Memory B cell (primary cell): ENCODE measurements around the gene CCDC51.

Experiments
- ATAC-seq: fragments of 150-1000 bp; cut with Tn5 transposase; 2 replicates; pipeline ENCODE4 v1.10.0; 2021; ENCODE audit warnings: low read depth, mild to moderate bottlenecking, moderate library complexity
- DNase-seq, 2 donors: peaks; one replicate each; pipeline ENCODE4 v3.0.0; 2022; ENCODE audit warnings: low spot score in 2 of 2
- H3K27ac Mint-ChIP-seq: one replicate; pipeline ENCODE4 v1.8.0; 2022; ENCODE audit warnings: mild to moderate bottlenecking, moderate library complexity, mixed read lengths
- H3K27me3 Mint-ChIP-seq: one replicate; pipeline ENCODE4 v1.8.0; 2022; ENCODE audit warnings: mixed read lengths
- H3K36me3 Mint-ChIP-seq: one replicate; pipeline ENCODE4 v1.8.0; 2022; ENCODE audit warnings: mild to moderate bottlenecking, mixed read lengths
- H3K4me1 Mint-ChIP-seq: one replicate; pipeline ENCODE4 v1.8.0; 2022; ENCODE audit warnings: mixed read lengths
- H3K4me3 Mint-ChIP-seq: one replicate; pipeline ENCODE4 v1.8.0; 2022; ENCODE audit warnings: mild to moderate bottlenecking, moderate library complexity, mixed read lengths
- H3K9me3 Mint-ChIP-seq: one replicate; pipeline ENCODE4 v1.8.0; 2022; ENCODE audit warnings: mixed read lengths

The CCDC51 gene

GRCh38 chr3:48459331-48459730, 19.4 kb upstream of the CCDC51 start:
- no peak for ATAC-seq
- H3K4me1 Mint-ChIP-seq: no peaks in the 10 kb centered on the region
- no peaks in the 10 kb centered on the region for H3K9me3 Mint-ChIP-seq
- peaks cover 9% of the 10 kb centered on the region for H3K36me3 Mint-ChIP-seq
- no peaks in the 10 kb centered on the region for H3K27me3 Mint-ChIP-seq
- no peak for DNase-seq
- no peak overlapping the region for H3K27ac Mint-ChIP-seq
- H3K4me3 Mint-ChIP-seq: no peak overlapping the region

DNA sequence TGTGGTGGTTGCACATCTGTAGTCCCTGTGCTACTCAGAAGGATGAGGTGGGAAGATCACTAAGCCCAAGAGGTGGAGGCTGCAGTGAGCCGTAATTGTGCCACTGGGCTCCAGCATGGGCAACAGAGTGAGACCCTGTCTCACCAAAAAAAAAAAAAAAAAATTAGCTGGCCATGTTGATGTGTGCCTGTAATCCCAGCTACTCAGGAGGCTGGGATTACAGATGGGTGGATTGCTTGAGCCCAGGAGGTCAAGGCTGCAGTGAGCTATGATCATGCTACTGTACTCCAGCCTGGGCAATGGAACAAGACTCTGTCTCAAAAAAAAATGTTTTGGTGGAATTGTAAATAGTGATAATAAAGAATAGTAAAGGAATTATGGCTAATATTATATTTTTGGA, 16.5 kb upstream of the CCDC51 start:
- no peaks in the 10 kb centered on the region for H3K27me3 Mint-ChIP-seq
- no peaks in the 10 kb centered on the region for H3K9me3 Mint-ChIP-seq
- H3K27ac Mint-ChIP-seq: no peak overlapping the region
- DNase-seq: no peak
- ATAC-seq: no peak
- H3K4me1 Mint-ChIP-seq: no peaks in the 10 kb centered on the region
- H3K4me3 Mint-ChIP-seq: no peak overlapping the region
- peaks cover 12% of the 10 kb centered on the region for H3K36me3 Mint-ChIP-seq

- H3K27me3 Mint-ChIP-seq: no peaks in the 10 kb centered on the region
- no peak for ATAC-seq
- H3K36me3 Mint-ChIP-seq: peaks cover 3% of the 10 kb centered on the region
- no peak overlapping the region for H3K27ac Mint-ChIP-seq
- no peak overlapping the region for H3K4me3 Mint-ChIP-seq
- H3K9me3 Mint-ChIP-seq: no peaks in the 10 kb centered on the region
- peaks cover 16% of the 10 kb centered on the region for H3K4me1 Mint-ChIP-seq
- no peak for DNase-seq
Measured at GRCh38 chr3:48451270-48451669, 11.4 kb upstream of the CCDC51 start.

DNA sequence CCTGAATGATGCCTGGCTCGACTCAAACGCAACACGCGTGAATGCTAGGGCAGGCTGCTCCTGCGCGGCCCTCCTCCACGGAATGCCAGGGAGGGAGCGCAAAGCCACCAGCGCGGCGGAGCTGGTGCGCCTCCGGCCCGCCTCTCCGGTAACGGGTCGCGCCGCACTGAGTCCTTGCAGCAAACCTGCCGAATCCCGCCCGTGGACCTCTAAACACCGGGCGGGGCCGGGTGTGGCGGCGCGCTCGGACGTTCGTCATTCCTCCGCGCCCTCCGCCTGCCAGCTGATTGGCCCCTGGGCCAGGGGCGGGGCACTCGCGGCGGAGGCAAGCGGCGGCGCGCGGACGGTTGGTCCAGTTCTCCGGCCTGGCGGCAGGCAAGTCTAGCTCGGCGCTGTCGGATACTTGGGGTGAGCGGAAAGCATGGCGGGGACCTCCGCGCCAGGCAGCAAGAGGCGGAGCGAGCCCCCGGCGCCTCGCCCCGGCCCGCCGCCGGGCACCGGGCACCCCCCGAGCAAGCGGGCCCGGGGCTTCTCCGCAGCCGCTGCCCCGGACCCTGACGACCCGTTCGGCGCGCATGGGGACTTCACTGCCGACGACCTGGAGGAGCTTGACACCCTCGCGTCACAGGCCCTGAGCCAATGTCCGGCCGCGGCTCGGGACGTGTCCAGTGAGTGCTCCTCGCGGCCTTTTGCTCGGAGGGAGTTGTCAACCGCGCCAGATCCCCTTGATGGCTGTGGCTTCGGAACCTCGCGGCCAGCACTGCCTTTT, 6.7 kb upstream of the CCDC51 start, which contains the start of gene ATRIP:
ATRIP (plus strand) TSS at position 313 of the 769 bp plus-strand sequence; CDS start at position 422, 109 bp downstream.
- no peaks in the 10 kb centered on the region for H3K27me3 Mint-ChIP-seq
- H3K36me3 Mint-ChIP-seq: peaks cover 4% of the 10 kb centered on the region
- H3K4me1 Mint-ChIP-seq: peaks cover 22% of the 10 kb centered on the region
- ATAC-seq (peak; percentile 100), DNase-seq (peak; percentile 73 to 84)
- H3K9me3 Mint-ChIP-seq: no peaks in the 10 kb centered on the region
- peak within 1 kb of the TSS; percentile 89 for H3K4me3 Mint-ChIP-seq
- peak within 1 kb of the TSS; percentile 94 for H3K27ac Mint-ChIP-seq

DNA sequence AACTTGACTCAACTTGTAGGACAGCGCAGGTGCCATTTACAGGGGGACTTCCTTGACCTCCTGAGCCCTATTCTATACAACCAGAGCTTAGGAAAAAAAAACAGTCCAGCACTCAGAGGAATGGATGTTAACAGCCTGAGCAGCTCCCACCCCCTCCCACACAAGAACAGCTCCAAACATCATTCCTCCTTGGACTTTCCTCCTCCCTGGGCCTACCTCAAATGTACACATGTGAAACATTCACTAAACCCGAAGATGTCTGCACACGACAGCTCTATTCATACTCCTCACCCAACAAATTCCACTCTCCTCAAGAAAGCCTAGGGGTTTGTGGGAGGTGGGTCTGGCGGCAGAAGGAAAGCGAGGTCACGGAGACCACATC, 6.1 kb upstream of the CCDC51 start:
- Mint-ChIP-seq H3K36me3 (peaks cover 4% of the 10 kb centered on the region), H3K27me3 (no peaks in the 10 kb centered on the region), H3K9me3 (no peaks in the 10 kb centered on the region), H3K4me3 (peak overlapping the region; percentile 89), H3K4me1 (peaks cover 22% of the 10 kb centered on the region), H3K27ac (peak overlapping the region; percentile 94)
- DNase-seq (no peak), ATAC-seq (no peak)

GRCh38 chr3:48445277-48445882, 5.5 kb upstream of the CCDC51 start:
- H3K27me3 Mint-ChIP-seq: no peaks in the 10 kb centered on the region
- DNase-seq (no peak), ATAC-seq (no peak)
- H3K4me3 Mint-ChIP-seq: peak overlapping the region; percentile 89
- peaks cover 4% of the 10 kb centered on the region for H3K36me3 Mint-ChIP-seq
- H3K9me3 Mint-ChIP-seq: no peaks in the 10 kb centered on the region
- H3K27ac Mint-ChIP-seq: peak overlapping the region; percentile 94
- H3K4me1 Mint-ChIP-seq: peaks cover 22% of the 10 kb centered on the region

GRCh38 chr3:48441940-48442339, 2.0 kb upstream of the CCDC51 start:
- no peak overlapping the region for H3K4me3 Mint-ChIP-seq
- ATAC-seq: no peak
- no peaks in the 10 kb centered on the region for H3K27me3 Mint-ChIP-seq
- H3K27ac Mint-ChIP-seq: no peak overlapping the region
- H3K36me3 Mint-ChIP-seq: peaks cover 5% of the 10 kb centered on the region
- H3K4me1 Mint-ChIP-seq: peaks cover 28% of the 10 kb centered on the region
- no peaks in the 10 kb centered on the region for H3K9me3 Mint-ChIP-seq
- DNase-seq: no peak

- Mint-ChIP-seq H3K9me3 (no peaks in the 10 kb centered on the region), H3K27ac (peak overlapping the region; percentile 93)
Measured at GRCh38 chr3:48440590-48440958, 655 bp upstream of the CCDC51 start.

DNA sequence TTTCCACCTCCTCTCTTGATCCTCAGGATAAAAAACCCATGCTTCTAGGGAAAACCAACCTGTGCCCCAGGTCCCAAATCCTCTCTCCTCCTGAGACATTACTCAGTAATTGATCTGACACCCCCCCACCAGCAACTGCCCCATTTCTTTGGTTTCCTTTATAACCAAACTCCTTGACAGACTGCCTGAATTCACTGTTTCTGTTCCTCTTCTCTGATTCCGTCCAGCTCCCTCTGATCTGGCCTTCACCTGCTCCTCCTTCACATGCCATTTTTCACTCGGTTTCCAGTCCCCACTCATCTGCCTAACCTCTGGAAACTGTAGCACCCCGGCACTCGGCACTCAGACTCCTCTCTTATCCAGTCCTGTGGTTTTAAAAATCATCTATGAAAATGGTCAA, 2.1 kb downstream of the CCDC51 start:
- ATAC-seq (no peak), DNase-seq (no peak)
- peaks cover 18% of the 10 kb centered on the region for H3K4me1 Mint-ChIP-seq
- H3K36me3 Mint-ChIP-seq: peaks cover 2% of the 10 kb centered on the region
- H3K27me3 Mint-ChIP-seq: no peaks in the 10 kb centered on the region
- H3K4me3 Mint-ChIP-seq: no peak overlapping the region
- H3K27ac Mint-ChIP-seq: peak overlapping the region; percentile 16
- H3K9me3 Mint-ChIP-seq: no peaks in the 10 kb centered on the region

More at GRCh38 chr3:48440590-48440958, 655 bp upstream of the CCDC51 start:
- Mint-ChIP-seq H3K27me3 (no peaks in the 10 kb centered on the region), H3K4me1 (peaks cover 18% of the 10 kb centered on the region), H3K36me3 (peaks cover 5% of the 10 kb centered on the region), H3K4me3 (peak overlapping the region; percentile 93)
- DNase-seq (no peak), ATAC-seq (no peak)

GRCh38 chr3:48436855-48437254, 3.1 kb downstream of the CCDC51 start:
- H3K36me3 Mint-ChIP-seq: peaks cover 2% of the 10 kb centered on the region
- peaks cover 18% of the 10 kb centered on the region for H3K4me1 Mint-ChIP-seq
- DNase-seq (no peak), ATAC-seq (no peak)
- H3K27me3 Mint-ChIP-seq: no peaks in the 10 kb centered on the region
- no peaks in the 10 kb centered on the region for H3K9me3 Mint-ChIP-seq
- H3K27ac Mint-ChIP-seq: no peak overlapping the region
- H3K4me3 Mint-ChIP-seq: no peak overlapping the region

DNA sequence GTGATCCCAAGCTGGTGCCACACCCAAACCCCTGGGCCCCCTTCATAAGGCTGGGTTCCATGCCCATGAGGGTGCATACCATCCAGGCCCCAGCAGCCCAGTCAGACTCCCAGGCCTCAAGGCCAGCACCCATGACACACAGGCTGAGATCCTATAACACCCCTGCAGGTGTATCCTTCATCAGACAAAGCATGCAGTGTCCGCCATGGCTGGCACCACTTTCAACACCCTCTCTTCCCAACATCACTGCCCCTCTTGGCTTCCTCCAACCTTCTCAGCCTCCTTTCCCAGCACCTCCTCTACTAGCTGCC, 3.5 kb downstream of the CCDC51 start:
- no peaks in the 10 kb centered on the region for H3K9me3 Mint-ChIP-seq
- peaks cover 6% of the 10 kb centered on the region for H3K36me3 Mint-ChIP-seq
- no peak for DNase-seq
- H3K27me3 Mint-ChIP-seq: no peaks in the 10 kb centered on the region
- no peak overlapping the region for H3K27ac Mint-ChIP-seq
- ATAC-seq: no peak
- H3K4me1 Mint-ChIP-seq: peaks cover 18% of the 10 kb centered on the region
- H3K4me3 Mint-ChIP-seq: no peak overlapping the region

DNA sequence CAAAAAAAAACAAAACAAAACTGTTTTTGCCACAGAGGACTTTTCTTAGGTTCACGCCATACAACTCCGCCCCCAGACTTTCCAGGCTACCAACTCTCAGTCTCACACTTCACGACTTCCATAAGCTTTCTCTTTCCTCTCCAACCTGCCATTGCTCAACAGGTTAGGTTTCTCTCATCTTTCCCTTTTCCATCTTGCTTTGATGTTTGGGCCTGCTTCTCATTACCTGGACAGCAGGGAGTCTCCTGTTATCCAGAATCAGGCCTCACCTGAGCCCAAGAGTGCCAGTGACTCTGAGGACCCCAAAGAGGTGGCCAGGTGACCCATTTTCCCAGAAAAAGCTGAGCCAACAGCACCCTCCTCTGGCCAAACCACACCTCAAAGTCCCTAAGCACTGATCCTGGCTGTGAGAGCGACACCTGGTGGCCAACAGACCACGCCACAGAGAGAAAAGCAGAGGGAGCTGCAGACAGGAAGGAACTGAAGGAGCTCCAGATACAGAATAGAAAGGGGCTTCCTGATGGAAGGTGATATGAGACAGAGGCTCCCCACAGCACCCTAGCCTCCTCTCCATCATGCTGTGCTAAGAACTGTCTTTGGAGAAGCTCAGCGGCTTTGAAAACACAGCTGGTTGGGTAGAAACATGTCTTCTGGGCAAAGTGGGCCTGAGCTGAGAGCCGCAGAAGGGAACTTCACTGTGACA, 4.0 kb downstream of the CCDC51 start:
- no peaks in the 10 kb centered on the region for H3K27me3 Mint-ChIP-seq
- peak; percentile 83 to 84 for DNase-seq
- no peaks in the 10 kb centered on the region for H3K9me3 Mint-ChIP-seq
- H3K36me3 Mint-ChIP-seq: peaks cover 6% of the 10 kb centered on the region
- ATAC-seq: peak; percentile 30
- no peak overlapping the region for H3K4me3 Mint-ChIP-seq
- peaks cover 18% of the 10 kb centered on the region for H3K4me1 Mint-ChIP-seq
- H3K27ac Mint-ChIP-seq: no peak overlapping the region

- H3K9me3 Mint-ChIP-seq: no peaks in the 10 kb centered on the region
- H3K27ac Mint-ChIP-seq: no peak overlapping the region
- DNase-seq (no peak), ATAC-seq (no peak)
- H3K27me3 Mint-ChIP-seq: no peaks in the 10 kb centered on the region
- no peak overlapping the region for H3K4me3 Mint-ChIP-seq
- peaks cover 4% of the 10 kb centered on the region for H3K36me3 Mint-ChIP-seq
- peaks cover 18% of the 10 kb centered on the region for H3K4me1 Mint-ChIP-seq
Measured at GRCh38 chr3:48435223-48435595, 4.7 kb downstream of the CCDC51 start.

DNA sequence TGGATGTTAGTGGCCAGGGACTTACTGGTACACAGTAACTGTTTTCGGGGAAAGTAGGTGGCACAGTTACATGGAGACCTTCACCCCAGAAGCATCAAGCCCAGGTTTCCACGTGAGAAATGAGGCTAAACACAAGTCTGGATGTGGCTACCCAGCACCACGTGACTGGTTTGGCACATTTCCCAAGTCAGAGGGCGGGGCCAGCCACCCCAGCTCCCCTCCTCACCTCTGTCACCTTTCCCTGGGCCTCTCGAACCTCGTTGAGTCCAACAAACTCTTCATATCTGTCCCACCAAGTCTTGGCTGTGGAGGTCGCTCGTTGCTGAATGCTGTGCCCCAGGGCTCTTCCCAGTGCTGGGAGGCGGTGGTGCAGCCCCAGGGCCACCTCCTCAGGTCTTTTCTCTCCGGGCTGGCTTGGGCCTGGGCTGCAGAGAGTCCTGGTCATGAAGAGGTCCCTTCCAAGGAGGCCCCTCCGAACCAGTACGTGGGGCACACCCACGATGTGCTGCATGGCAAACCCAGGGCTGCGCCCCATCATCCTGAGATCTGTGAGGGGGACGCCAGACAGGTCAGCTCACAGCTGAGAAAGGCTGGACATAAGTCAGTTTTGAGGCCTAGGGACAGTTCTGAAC, 5.2 kb downstream of the CCDC51 start:
- Mint-ChIP-seq H3K27ac (no peak overlapping the region), H3K9me3 (no peaks in the 10 kb centered on the region), H3K4me1 (peaks cover 18% of the 10 kb centered on the region), H3K4me3 (no peak overlapping the region), H3K36me3 (peaks cover 4% of the 10 kb centered on the region), H3K27me3 (peaks cover 3% of the 10 kb centered on the region)
- ATAC-seq (no peak), DNase-seq (no peak)
